GOT3 (cell line): ENCODE data around the gene MINDY4.

Source experiments
- DNase-seq: peaks from one replicate; lab custom pipeline; 2025; ENCODE audit warnings: mixed read lengths; lab: John Stamatoyannopoulos, UW

The MINDY4 gene

GRCh38 chr7:30931929-30932540, 160.8 kb downstream of the MINDY4 start:
- no peak for DNase-seq

DNA sequence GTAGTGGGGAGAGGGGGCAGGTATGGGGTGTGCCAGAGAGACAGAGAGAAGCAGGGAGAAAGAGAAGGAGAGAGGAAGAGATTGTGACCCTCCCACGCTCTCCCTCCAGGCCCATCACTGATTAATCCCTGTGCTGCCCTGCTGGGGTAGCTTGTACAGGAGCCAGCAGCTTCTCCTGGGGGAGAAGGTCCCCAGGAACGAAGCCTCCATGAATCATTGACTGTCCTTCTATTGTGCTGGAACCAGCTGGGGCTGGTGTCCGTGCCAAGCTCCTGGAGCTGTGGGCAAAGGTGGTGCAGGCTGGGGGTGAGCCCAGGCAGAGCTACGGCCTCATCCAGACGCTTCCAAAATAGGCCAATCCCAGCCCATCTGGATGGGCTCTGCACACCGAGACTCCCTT, 161.3 kb downstream of the MINDY4 start:
- no peak for DNase-seq

- no peak for DNase-seq
Observed at GRCh38 chr7:30933124-30933974, 162.1 kb downstream of the MINDY4 start.

DNA sequence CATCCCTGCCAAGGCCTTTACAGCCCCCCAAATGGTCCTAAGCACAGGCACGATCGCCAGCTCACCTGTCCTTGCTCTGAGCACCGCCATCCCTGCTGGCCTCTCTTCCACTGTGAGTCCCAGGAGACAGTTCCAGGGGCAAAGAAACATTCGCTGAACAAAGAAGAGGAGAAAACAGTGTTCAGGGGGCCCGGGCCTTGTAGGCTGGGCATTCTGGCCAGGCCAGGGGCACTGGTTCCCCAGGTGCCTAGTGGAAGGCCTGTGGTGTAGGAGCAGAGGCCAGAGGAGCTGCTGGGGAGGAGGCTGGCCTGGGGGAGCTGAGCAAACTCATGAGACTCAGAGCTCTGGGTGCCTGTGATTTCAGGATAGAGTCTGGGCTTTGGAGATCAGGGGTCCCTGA, 163.0 kb downstream of the MINDY4 start:
- no peak for DNase-seq

DNA sequence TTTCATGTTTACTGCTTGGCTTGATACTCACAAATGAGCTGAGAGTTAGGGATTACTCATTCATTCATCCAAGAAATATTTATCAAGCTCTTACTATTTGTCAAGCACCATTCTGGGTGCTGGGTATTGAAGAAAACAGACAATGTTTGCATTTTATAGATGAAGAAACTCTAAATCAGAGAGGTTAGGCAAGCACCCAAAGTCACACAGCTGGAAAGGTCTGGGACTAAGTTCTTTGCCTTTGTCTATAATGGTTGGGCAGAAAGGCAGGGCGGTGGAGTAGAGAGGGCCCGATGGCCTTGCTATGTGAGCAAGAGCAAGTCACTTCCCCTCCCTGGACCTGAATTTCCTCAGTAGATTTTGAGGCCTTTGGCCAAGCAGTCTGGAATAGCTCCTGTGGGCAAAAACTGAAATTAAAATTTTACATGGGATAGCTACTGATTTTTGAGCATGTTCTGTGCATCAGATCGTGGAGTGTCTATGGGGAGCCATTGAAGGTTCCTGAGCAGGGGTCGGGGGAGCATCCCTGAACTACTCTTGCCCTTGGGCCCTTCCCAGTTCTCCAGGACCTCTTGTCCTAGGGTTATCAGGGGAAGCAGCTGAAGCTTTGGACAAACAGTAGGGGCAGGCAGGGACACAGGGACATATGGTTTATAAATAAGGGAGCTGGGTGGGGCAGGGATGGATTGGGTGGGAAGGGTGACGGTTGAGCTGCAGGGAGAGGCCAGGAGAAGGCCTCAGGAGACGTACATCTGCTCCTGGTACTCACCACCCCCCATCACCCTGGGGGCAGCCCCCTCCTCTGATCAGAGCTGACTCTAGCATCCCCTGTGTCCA, 163.7 kb downstream of the MINDY4 start:
- DNase-seq = no peak

GRCh38 chr7:30935569-30935877, 164.3 kb downstream of the MINDY4 start:
- no peak for DNase-seq

- DNase-seq = no peak
Observed at GRCh38 chr7:30936650-30937245, 165.5 kb downstream of the MINDY4 start.

- DNase-seq = no peak
Observed at GRCh38 chr7:30937416-30937815, 166.2 kb downstream of the MINDY4 start.

DNA sequence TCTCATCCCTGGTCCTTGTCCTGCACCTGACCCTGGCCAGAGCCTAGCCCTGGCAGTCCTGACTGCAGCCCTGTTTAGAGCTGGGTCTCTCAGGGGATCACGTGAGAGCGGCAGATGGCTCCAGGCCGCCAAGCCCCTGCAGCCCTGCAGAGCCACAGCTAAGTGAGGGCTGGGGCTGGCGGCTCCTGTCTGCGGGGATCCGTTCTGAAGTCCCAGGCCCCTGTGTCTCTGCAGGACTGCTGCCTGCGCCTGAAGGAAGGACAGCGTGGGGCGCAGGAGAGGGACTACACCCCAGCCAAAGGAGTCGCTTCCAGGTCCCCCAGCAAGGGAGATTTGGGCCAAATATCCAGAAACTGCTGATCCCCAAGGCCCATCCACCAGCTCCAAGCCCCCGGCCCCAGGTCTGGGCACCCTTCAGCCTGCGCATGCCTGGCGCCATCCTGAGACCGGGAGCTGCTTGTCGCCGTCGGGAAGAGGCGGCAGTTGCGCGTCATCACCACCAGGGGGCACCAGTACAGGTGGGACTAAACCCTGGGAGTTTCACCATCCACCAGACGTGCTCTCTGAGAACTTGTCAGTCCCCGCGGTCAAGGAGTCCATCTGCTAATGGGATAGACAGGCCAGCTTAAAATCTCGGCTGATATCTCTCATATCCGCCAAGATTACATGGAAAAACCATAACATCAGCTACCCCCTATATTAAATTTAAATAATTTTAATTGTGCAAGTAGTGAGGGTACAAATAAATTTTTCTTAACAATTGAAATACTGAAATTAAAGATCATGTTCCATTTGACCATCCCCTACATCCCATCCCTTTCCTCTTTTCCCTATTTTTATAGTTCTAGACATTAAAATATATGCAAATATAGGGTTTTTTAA, 167.5 kb downstream of the MINDY4 start:
- DNase-seq = peak; percentile 24

GRCh38 chr7:30941582-30942323, 170.5 kb downstream of the MINDY4 start:
- DNase-seq = no peak
